IMR-90 (cell line): ENCODE measurements around the gene RBFOX2. TPM values are rescaled to one million over a fixed set of nuclear protein-coding genes. Genes with fewer than 3 reads are reported as not detected.

Source experiments
- ATAC-seq: fragments of 200-7000 bp; cut with Tn5 transposase; 2 replicates; pipeline ENCODE4 v1.9.1; 2020; ENCODE audit warnings: low read depth, mild to moderate bottlenecking, moderate library complexity
- BruUV-seq: library from RNA; stranded (reverse); fragments of 400-500 nt; replicated peaks from 2 replicates; lab custom pipeline; 2021; lab: Mats Ljungman, UMichigan
- CTCF ChIA-PET: fragments of 300-600 bp; formaldehyde crosslinking; extraction: SDS; loops from one replicate; lab custom pipeline; 2021; ENCODE audit warnings: antibody characterized with exemption; lab: Yijun Ruan, JAX
- POLR2A ChIA-PET: fragments of 300-600 bp; sonication (Branson Sonifier 250); formaldehyde crosslinking; loops from one replicate; lab custom pipeline; 2022; ENCODE audit warnings: antibody characterized with exemption; ENCODE audit not compliant: unreplicated experiment; lab: Charles Lee
- DNase-seq: peaks from one replicate; pipeline ENCODE4 v3.0.0; 2013
- H2AFZ ChIP-seq: replicated peaks from 2 replicates; pipeline ENCODE3; 2013; ENCODE audit warnings: low read length, mild to moderate bottlenecking; ENCODE audit not compliant: poor library complexity
- H2AK5ac ChIP-seq: 2 replicates; pipeline ENCODE4 v1.6.1; 2013; ENCODE audit warnings: low read depth, low read length, inconsistent platforms
- H2AK9ac ChIP-seq: replicated peaks from 2 replicates; pipeline ENCODE3; 2013; ENCODE audit warnings: mild to moderate bottlenecking, low read depth, low read length, moderate library complexity; ENCODE audit not compliant: poor library complexity
- H2BK120ac ChIP-seq: 2 replicates; pipeline ENCODE4 v1.6.1; 2013; ENCODE audit warnings: low read depth, low read length, inconsistent platforms
- H2BK15ac ChIP-seq: 3 replicates; pipeline ENCODE4 v1.6.1; 2013; ENCODE audit warnings: low read depth, low read length, inconsistent platforms
- H2BK20ac ChIP-seq: 2 replicates; pipeline ENCODE4 v1.6.1; 2013; ENCODE audit warnings: low read depth, mild to moderate bottlenecking, inconsistent platforms, low read length, moderate library complexity
- H2BK5ac ChIP-seq: 2 replicates; pipeline ENCODE4 v1.6.1; 2013; ENCODE audit warnings: mild to moderate bottlenecking, low read depth, low read length, inconsistent platforms; ENCODE audit not compliant: poor library complexity, severe bottlenecking
- H3K14ac ChIP-seq: replicated peaks from 2 replicates; pipeline ENCODE4 v1.6.1; 2013; ENCODE audit warnings: low read depth, low read length, inconsistent platforms
- H3K18ac ChIP-seq: 2 replicates; pipeline ENCODE4 v1.6.1; 2013; ENCODE audit warnings: low read depth, low read length, control low read depth
- H3K23ac ChIP-seq: 2 replicates; pipeline ENCODE4 v1.6.1; 2013; ENCODE audit warnings: low read depth, low read length, inconsistent platforms
- H3K27ac ChIP-seq: 2 replicates; pipeline ENCODE4 v1.5.1; 2013; ENCODE audit warnings: mild to moderate bottlenecking, control low read depth, low read length; ENCODE audit not compliant: insufficient read depth
- H3K27me3 ChIP-seq: 2 replicates; pipeline ENCODE4 v1.6.1; 2013; ENCODE audit warnings: low read length; ENCODE audit not compliant: control insufficient read depth, insufficient read depth
- H3K36me3 ChIP-seq: 2 replicates; pipeline ENCODE4 v1.6.1; 2013; ENCODE audit warnings: low read length, mixed read lengths; ENCODE audit not compliant: control insufficient read depth, insufficient read depth
- H3K4ac ChIP-seq: 2 replicates; pipeline ENCODE4 v1.6.1; 2013; ENCODE audit warnings: low read depth, low read length, inconsistent platforms
- H3K4me1 ChIP-seq: 2 replicates; pipeline ENCODE4 v1.6.1; 2013; ENCODE audit warnings: low read length, mixed read lengths; ENCODE audit not compliant: control insufficient read depth, insufficient read depth
- H3K4me2 ChIP-seq: 2 replicates; pipeline ENCODE4 v1.6.1; 2013; ENCODE audit warnings: low read depth, mild to moderate bottlenecking, control low read depth, low read length, moderate library complexity
- H3K4me3 ChIP-seq: 2 replicates; pipeline ENCODE4 v1.5.1; 2013; ENCODE audit warnings: low read depth, mild to moderate bottlenecking, control low read depth, low read length, moderate library complexity; ENCODE audit not compliant: insufficient read depth
- H3K56ac ChIP-seq: 2 replicates; pipeline ENCODE4 v1.6.1; 2013; ENCODE audit warnings: low read length, inconsistent platforms; ENCODE audit not compliant: insufficient read depth; ENCODE audit errors: extremely low read depth
- H3K79me1 ChIP-seq, 2 experiments: 2 replicates each; pipeline ENCODE4 v1.6.1; 2013; ENCODE audit warnings: low read length in 2 of 2, inconsistent platforms in 1 of 2, low read depth in 1 of 2
- H3K9ac ChIP-seq: 2 replicates; pipeline ENCODE4 v1.6.1; 2013; ENCODE audit warnings: low read depth, low read length, control low read depth
- H3K9me1 ChIP-seq: 2 replicates; pipeline ENCODE4 v1.6.1; 2013; ENCODE audit warnings: low read length, inconsistent platforms; ENCODE audit not compliant: insufficient read depth
- H3K9me3 ChIP-seq: 2 replicates; pipeline ENCODE4 v1.6.1; 2013; ENCODE audit warnings: low read length; ENCODE audit not compliant: control insufficient read depth, insufficient read depth
- H4K20me1 ChIP-seq: 2 replicates; pipeline ENCODE4 v1.6.1; 2013; ENCODE audit warnings: low read length, inconsistent platforms; ENCODE audit not compliant: insufficient read depth
- H4K5ac ChIP-seq: 2 replicates; pipeline ENCODE4 v1.6.1; 2013; ENCODE audit warnings: mild to moderate bottlenecking, low read depth, low read length, control low read depth
- H4K8ac ChIP-seq, 2 experiments: 2 replicates each; pipeline ENCODE4 v1.6.1; 2013; ENCODE audit warnings: low read depth in 2 of 2, low read length in 2 of 2, control low read depth in 1 of 2, inconsistent platforms in 1 of 2
- H4K91ac ChIP-seq: 2 replicates; pipeline ENCODE4 v1.6.1; 2013; ENCODE audit warnings: low read depth, low read length, inconsistent platforms; ENCODE audit not compliant: insufficient read depth
- CEBPB ChIP-seq: IDR thresholded peaks from 2 replicates; pipeline ENCODE4 v1.6.1; 2012; ENCODE audit warnings: low read depth, low read length, improper control_type of control experiment
- MAFK ChIP-seq: IDR thresholded peaks from 2 replicates; pipeline ENCODE4 v1.6.1; 2012; ENCODE audit warnings: low read depth, low read length, improper control_type of control experiment
- MXI1 ChIP-seq: IDR thresholded peaks from 2 replicates; pipeline ENCODE4 v1.6.1; 2012; ENCODE audit warnings: low read depth, mild to moderate bottlenecking, low read length, moderate library complexity, borderline replicate concordance
- POLR2A ChIP-seq: IDR thresholded peaks from 2 replicates; pipeline ENCODE4 v1.6.1; 2012; ENCODE audit warnings: mild to moderate bottlenecking, low read depth, low read length
- RAD21 ChIP-seq: IDR thresholded peaks from 2 replicates; pipeline ENCODE4 v1.6.1; 2012; ENCODE audit warnings: low read length, improper control_type of control experiment
- SMC3 ChIP-seq: fragments of 150-350 bp; IDR thresholded peaks from 2 replicates; pipeline ENCODE4 v1.6.1; 2016; ENCODE audit warnings: low read depth, mild to moderate bottlenecking, antibody characterized with exemption, low read length, moderate library complexity
- dilution Hi-C: fragments of 300-500 bp; cut with HindIII; formaldehyde crosslinking; loops from one replicate; pipeline ENCODE4 v1.14.3; 2018; ENCODE audit warnings: low sequenced_read_pairs; ENCODE audit not compliant: unreplicated experiment
- in situ Hi-C: fragments of 300-500 bp; cut with MboI; formaldehyde crosslinking; loops from 3 replicates; pipeline ENCODE4 v1.14.3; 2019; ENCODE audit warnings: low sequenced_read_pairs, inconsistent platforms, mixed read lengths
- intact Hi-C: fragments of 100-400 bp; cut with micrococcal nuclease; formaldehyde crosslinking; loops from 2 replicates; pipeline ENCODE4 v1.10.0; 2022
- polyA plus RNA-seq, 3 experiments: library from polyadenylated mRNA; depleted of rRNA; stranded (reverse); fragments of >200 nt; gene quantifications; 2 replicates each; pipeline ENCODE4 v1.2.3, GENCODE V29; 2012; ENCODE audit warnings: low replicate concordance in 1 of 3
- total RNA-seq: library from RNA; depleted of rRNA; stranded (reverse); fragments of >200 nt; gene quantifications from 2 replicates; pipeline ENCODE4 v1.2.3, GENCODE V29; 2012

Gene RBFOX2
- total and polyA plus RNA-seq, 2 of the 4 experiments (the other 2 are of a cell fraction), result 146 to 178 TPM

DNA sequence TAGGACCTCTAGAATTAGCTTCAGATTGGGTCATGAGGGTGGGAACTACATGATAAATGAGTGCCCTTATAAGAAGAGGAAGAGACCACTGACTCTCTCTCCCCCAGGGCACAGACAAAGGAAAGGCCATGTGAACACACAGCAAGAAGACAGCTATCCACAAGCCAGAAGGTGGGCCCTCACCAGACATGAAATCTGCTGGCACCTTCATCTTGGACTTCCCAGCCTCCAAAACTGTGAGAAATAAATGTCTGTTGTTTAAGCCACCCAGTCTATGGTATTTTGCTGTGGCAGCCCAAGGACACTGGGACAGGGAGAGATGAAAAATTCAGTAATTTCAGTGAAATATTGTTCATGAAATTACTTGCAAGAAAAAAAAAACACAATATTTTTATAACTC, 5.9 kb downstream of the RBFOX2 start:
- Histone ChIP-seq H3K36me3 (peaks cover 2% of the 10 kb centered on the region; the same call in 1 of the 2 replicates), H3K27ac (peak overlapping the region; percentile 89), H2BK15ac (0 out of 3 replicates have a peak overlapping the region, but pooled peaks have one; percentile 37), H3K23ac (peak overlapping the region; percentile 82), H4K8ac (peak overlapping the region in 1 of 2 experiments; percentile 37; a peak in 2 of 4 replicates), H3K14ac (peak overlapping the region; percentile 48), H3K9ac (peak overlapping the region; percentile 42), H3K9me1 (peaks cover 14% of the 10 kb centered on the region), H3K56ac (no peak overlapping the region), H2BK120ac (peak overlapping the region; percentile 29; the same call in 1 of the 2 replicates), H3K9me3 (no peaks in the 10 kb centered on the region), H4K91ac (peak overlapping the region; percentile 24), H2BK5ac (peak overlapping the region; percentile 91), H4K5ac (no peak overlapping the region; the same call in 1 of the 2 replicates), H3K18ac (peak overlapping the region; percentile 86; the same call in 1 of the 2 replicates), H2AK5ac (peak overlapping the region; percentile 61; the same call in 1 of the 2 replicates), H2AFZ (no peak overlapping the region), H3K4me3 (peak overlapping the region; percentile 17; the same call in 1 of the 2 replicates), H3K27me3 (no peaks in the 10 kb centered on the region), H3K79me1 (peaks cover 23 to 70% of the 10 kb centered on the region in 2 experiments), H2AK9ac (no peak overlapping the region), H2BK20ac (no peak overlapping the region), H3K4ac (peak overlapping the region; percentile 55; the same call in 1 of the 2 replicates), H3K4me2 (peak overlapping the region; percentile 97), H4K20me1 (peaks cover 60% of the 10 kb centered on the region), H3K4me1 (peaks cover 17% of the 10 kb centered on the region)
- in situ Hi-C loops, result no loop called here
- ChIA-PET POLR2A (no interaction called here), CTCF (interaction anchor here (1.1 kb wide), 1 partner anchor 43 kb away, joined by 4 read pairs; no protein-coding TSS in a partner anchor)
- ATAC-seq (no peak), DNase-seq (no peak)
- dilution Hi-C loops, result no loop called here
- intact Hi-C loops, result no loop called here
- BruUV-seq, result no TSS peak
- TF ChIP-seq CEBPB, result no peak
- TF ChIP-seq RAD21, result no peak
- no peak for TF ChIP-seq MXI1
- TF ChIP-seq MAFK, result no peak
- TF ChIP-seq POLR2A, result no peak
- no peak for TF ChIP-seq SMC3
